RWPE2 (cell line): ENCODE data around the gene MYDGF.

ENCODE experiments used
- ATAC-seq: fragments of 200-7000 bp; cut with Tn5 transposase; 3 replicates; pipeline ENCODE4 v1.9.1; 2021; ENCODE audit warnings: low read depth
- DNase-seq: peaks from one replicate; pipeline ENCODE4 v3.0.0-alpha.2; 2020; ENCODE audit warnings: low spot score
- H3K27ac ChIP-seq: fragments of 450-650 bp; 2 replicates; pipeline ENCODE4 v1.5.1; 2017; ENCODE audit warnings: mild to moderate bottlenecking; ENCODE audit not compliant: poor library complexity, severe bottlenecking
- H3K27me3 ChIP-seq: fragments of 250-450 bp; sonication (Bioruptor Pico); 2 replicates; pipeline ENCODE4 v1.5.1; 2021; ENCODE audit warnings: mild to moderate bottlenecking, moderate library complexity; ENCODE audit not compliant: insufficient read depth, poor library complexity, severe bottlenecking
- H3K36me3 ChIP-seq: fragments of 250-450 bp; sonication (Bioruptor Pico); 2 replicates; pipeline ENCODE4 v1.5.1; 2020; ENCODE audit warnings: low read depth, mild to moderate bottlenecking, moderate library complexity
- H3K4me1 ChIP-seq: fragments of 250-450 bp; sonication (Bioruptor Pico); 2 replicates; pipeline ENCODE4 v1.5.1; 2021; ENCODE audit warnings: mild to moderate bottlenecking, moderate library complexity; ENCODE audit not compliant: insufficient read depth, poor library complexity, severe bottlenecking
- H3K4me3 ChIP-seq: fragments of 250-450 bp; sonication (Bioruptor Pico); 2 replicates; pipeline ENCODE4 v1.5.1; 2021; ENCODE audit warnings: mild to moderate bottlenecking, moderate library complexity; ENCODE audit not compliant: severe bottlenecking
- H3K9me3 ChIP-seq: fragments of 250-450 bp; sonication (Bioruptor Pico); 2 replicates; pipeline ENCODE4 v1.5.1; 2021; ENCODE audit warnings: mild to moderate bottlenecking, moderate library complexity; ENCODE audit not compliant: severe bottlenecking
- TF ChIP-seq, protein P1 (sequence below): fragments of 450-650 bp; IDR thresholded peaks from one replicate; pipeline ENCODE4 v1.5.1; 2017; ENCODE audit warnings: mild to moderate bottlenecking, moderate library complexity; ENCODE audit not compliant: poor library complexity, severe bottlenecking

MYDGF gene

DNA sequence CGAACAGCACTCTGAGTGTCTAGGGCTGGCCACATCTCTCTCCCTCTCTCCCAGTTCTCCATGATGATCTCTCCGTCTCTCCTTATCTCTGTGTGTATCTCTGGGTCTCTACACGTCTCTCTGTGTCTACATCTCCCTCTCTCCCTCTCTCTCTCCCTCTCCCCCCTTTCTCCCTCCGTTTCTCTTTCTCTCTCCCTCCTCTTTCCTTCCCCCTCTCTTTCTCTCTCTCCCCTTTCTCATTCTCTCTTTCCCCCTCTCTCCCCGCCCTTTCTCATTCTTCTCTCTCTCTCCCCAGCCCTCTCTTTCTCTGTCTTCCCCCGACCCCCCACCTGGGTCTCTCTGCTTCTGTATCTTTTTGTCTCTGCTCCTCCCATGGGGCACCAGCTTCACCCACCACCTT, 52.1 kb downstream of the MYDGF start:
- H3K27me3 ChIP-seq: no peaks in the 10 kb centered on the region
- H3K9me3 ChIP-seq: no peaks in the 10 kb centered on the region
- ATAC-seq (no peak), DNase-seq (no peak)
- no peak overlapping the region for H3K27ac ChIP-seq
- H3K36me3 ChIP-seq: no peaks in the 10 kb centered on the region
- TF ChIP-seq, protein P1, sequence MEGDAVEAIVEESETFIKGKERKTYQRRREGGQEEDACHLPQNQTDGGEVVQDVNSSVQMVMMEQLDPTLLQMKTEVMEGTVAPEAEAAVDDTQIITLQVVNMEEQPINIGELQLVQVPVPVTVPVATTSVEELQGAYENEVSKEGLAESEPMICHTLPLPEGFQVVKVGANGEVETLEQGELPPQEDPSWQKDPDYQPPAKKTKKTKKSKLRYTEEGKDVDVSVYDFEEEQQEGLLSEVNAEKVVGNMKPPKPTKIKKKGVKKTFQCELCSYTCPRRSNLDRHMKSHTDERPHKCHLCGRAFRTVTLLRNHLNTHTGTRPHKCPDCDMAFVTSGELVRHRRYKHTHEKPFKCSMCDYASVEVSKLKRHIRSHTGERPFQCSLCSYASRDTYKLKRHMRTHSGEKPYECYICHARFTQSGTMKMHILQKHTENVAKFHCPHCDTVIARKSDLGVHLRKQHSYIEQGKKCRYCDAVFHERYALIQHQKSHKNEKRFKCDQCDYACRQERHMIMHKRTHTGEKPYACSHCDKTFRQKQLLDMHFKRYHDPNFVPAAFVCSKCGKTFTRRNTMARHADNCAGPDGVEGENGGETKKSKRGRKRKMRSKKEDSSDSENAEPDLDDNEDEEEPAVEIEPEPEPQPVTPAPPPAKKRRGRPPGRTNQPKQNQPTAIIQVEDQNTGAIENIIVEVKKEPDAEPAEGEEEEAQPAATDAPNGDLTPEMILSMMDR: no peak
- H3K4me3 ChIP-seq: no peak overlapping the region
- no peaks in the 10 kb centered on the region for H3K4me1 ChIP-seq

DNA sequence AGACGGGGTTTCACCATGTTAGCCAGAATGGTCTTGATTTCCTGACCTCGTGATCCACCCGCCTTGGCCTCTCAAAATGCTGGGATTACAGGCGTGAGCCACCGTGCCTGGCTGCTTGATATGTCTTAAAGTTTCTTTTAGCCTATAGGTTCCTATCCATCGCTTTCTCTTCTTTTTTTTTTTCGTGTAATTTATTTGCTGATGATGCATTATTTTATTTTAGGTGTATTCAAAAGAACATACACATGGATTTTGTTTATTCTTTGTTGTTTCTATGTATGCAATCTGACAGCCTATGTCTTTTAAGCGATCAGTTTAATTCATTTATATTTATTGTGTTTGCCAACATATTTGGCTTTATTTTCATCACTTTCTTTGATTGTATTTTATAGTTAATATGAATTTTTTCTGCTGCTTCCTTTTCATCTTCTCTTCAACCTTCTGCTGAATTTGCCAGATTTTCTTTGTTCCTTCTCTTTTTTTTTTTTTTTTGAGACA, 56.8 kb downstream of the MYDGF start:
- Histone ChIP-seq H3K4me1 (no peaks in the 10 kb centered on the region), H3K27me3 (no peaks in the 10 kb centered on the region), H3K4me3 (no peak overlapping the region), H3K36me3 (no peaks in the 10 kb centered on the region), H3K9me3 (no peaks in the 10 kb centered on the region), H3K27ac (no peak overlapping the region)
- ATAC-seq (no peak), DNase-seq (no peak)
- TF ChIP-seq, protein P1: no peak

DNA sequence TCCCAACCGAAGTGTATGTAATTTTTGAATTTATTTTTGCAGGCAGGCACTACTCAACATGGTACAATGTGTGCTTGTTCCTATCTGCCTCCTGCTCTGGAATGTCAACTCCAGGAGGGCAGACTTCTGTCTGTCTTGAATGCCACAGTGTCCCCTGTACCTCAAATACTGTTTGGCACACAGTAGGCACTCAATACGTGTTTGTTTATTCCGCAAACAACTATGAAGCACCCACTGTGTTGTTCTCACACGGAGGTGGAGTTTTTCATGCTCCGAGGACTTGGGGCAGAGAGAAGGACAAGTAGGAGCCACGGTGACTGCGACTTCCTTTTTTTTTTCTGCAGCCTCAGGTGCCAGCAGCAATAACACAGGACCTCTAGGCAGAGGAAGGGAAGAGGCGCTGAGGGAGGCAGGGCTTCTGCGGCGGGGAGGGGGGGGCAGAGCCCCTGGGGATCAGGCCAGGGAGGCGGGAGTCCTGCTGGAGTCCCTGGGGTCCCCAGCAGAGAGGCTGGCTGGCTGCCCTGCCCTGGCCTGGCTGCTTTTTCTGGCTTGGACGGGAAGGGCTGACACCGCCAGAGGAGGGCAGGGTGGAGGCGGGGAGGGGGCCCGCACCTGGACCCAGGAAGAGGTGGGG, 60.1 kb downstream of the MYDGF start:
- H3K27ac ChIP-seq: no peak overlapping the region
- no peaks in the 10 kb centered on the region for H3K9me3 ChIP-seq
- H3K27me3 ChIP-seq: no peaks in the 10 kb centered on the region
- TF ChIP-seq, protein P1: no peak
- H3K4me3 ChIP-seq: no peak overlapping the region
- H3K36me3 ChIP-seq: no peaks in the 10 kb centered on the region
- no peak; the same call in 2 of the 3 replicates for ATAC-seq
- no peak for DNase-seq
- no peaks in the 10 kb centered on the region for H3K4me1 ChIP-seq
